ENCODE results near the gene WFIKKN2. TPM values are rescaled to one million over a fixed set of nuclear protein-coding genes. Genes with fewer than 3 reads are reported as not detected.

WFIKKN2 gene
- polyA plus RNA-seq, 1 donor (not counting 4 experiments of a cell fraction or from before 2014, with no cell fraction given), result not detected

DNA sequence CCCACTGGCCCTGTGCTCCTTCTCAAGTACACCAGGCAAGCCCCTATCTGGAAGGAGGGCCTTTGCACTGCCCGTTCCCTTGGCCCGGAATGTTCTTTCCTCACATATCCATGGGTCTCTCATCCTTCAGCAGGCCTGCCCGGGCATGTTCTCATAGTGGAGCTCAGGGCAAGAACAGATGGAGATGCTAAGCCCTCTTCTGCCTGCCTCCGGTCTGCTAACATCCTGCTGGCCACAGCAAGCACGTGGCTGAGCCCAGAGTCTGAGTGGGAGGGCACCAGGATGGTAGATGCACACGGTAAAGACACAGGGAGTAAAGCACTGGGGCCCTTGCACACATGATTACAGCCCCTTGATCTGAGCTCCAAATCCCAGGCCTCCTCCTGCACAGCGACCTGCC is 48.3 kb upstream of the WFIKKN2 start:
- H3K27ac ChIP-seq (ENCODE audit: control insufficient read depth, insufficient read depth, low read length), result peak overlapping the region; percentile 63
- TF ChIP-seq EZH2 (IDR thresholded peaks at IDR 0.05; ENCODE audit: low read length), result no peak
- H3K4me2 ChIP-seq (ENCODE audit: control insufficient read depth, extremely low read depth, insufficient read depth, low read depth, low read length), result peak overlapping the region; percentile 46
- H3K27me3 ChIP-seq (ENCODE audit: control insufficient read depth, extremely low read depth, insufficient read depth, low read length), result no peaks in the 10 kb centered on the region
- FAIRE-seq (peak; percentile 91), DNase-seq (ENCODE audit: low read depth, low spot score) (peak; percentile 82)
- H3K4me3 ChIP-seq (ENCODE audit: control insufficient read depth in 2 of 3, extremely low read depth in 1 of 3, insufficient read depth in 2 of 3, low read depth in 1 of 3, low read length in 3 of 3), result no peak overlapping the region
- dilution Hi-C loops (cut with MboI; ENCODE audit: extremely low pct_ligation_motif_present, low sequenced_read_pairs), result no loop called here
- H2AFZ ChIP-seq (ENCODE audit: control insufficient read depth, low read length), result peak overlapping the region; percentile 65
- H4K20me1 ChIP-seq (ENCODE audit: control insufficient read depth, extremely low read depth, insufficient read depth, low read length), result no peaks in the 10 kb centered on the region
- no peaks in the 10 kb centered on the region for H3K9me3 ChIP-seq (ENCODE audit: control insufficient read depth, low read depth, low read length)
- no peaks in the 10 kb centered on the region for H3K36me3 ChIP-seq (ENCODE audit: control insufficient read depth in 2 of 2, extremely low read depth in 1 of 2, insufficient read depth in 2 of 2, low read length in 2 of 2)
- H3K9me1 ChIP-seq (ENCODE audit: control insufficient read depth, extremely low read depth, insufficient read depth, low read length), result no peaks in the 10 kb centered on the region
- peak overlapping the region; percentile 11 for H3K9ac ChIP-seq (ENCODE audit: control insufficient read depth, extremely low read depth, insufficient read depth, low read length)
- no peaks in the 10 kb centered on the region for H3K79me2 ChIP-seq (ENCODE audit: control insufficient read depth, insufficient read depth, low read length)
- H3K4me1 ChIP-seq (ENCODE audit: control insufficient read depth, extremely low read depth, insufficient read depth, low read length), result peaks cover 29% of the 10 kb centered on the region

DNA sequence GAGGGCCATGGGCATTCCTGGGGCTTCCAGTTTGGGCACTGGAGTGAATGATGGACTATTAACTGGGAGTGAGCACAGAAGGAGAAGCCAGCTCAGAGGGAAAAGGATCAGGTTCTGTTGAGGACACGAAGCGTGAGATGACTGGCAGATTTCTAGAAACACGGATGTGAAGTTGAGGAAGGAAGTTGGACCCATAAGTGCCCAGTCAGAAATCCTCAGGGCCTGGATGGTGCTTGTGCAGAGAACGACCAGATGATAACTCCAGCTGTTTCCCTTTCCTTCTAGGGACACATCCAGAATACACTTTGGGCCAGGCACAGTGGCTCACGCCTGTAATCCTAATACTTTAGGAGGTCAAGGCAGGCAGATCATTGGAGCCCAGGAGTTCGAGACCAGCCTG is 44.8 kb upstream of the WFIKKN2 start:
- Histone ChIP-seq H3K9me3 (ENCODE audit: control insufficient read depth, low read depth, low read length) (no peaks in the 10 kb centered on the region), H3K9ac (ENCODE audit: control insufficient read depth, extremely low read depth, insufficient read depth, low read length) (no peak overlapping the region), H3K36me3 (ENCODE audit: control insufficient read depth in 2 of 2, extremely low read depth in 1 of 2, insufficient read depth in 2 of 2, low read length in 2 of 2) (no peaks in the 10 kb centered on the region), H3K4me3 (ENCODE audit: control insufficient read depth in 2 of 3, extremely low read depth in 1 of 3, insufficient read depth in 2 of 3, low read depth in 1 of 3, low read length in 3 of 3) (no peak overlapping the region), H3K9me1 (ENCODE audit: control insufficient read depth, extremely low read depth, insufficient read depth, low read length) (no peaks in the 10 kb centered on the region), H2AFZ (ENCODE audit: control insufficient read depth, low read length) (no peak overlapping the region), H3K4me1 (ENCODE audit: control insufficient read depth, extremely low read depth, insufficient read depth, low read length) (peaks cover 19% of the 10 kb centered on the region), H3K27ac (ENCODE audit: control insufficient read depth, insufficient read depth, low read length) (no peak overlapping the region), H3K27me3 (ENCODE audit: control insufficient read depth, extremely low read depth, insufficient read depth, low read length) (no peaks in the 10 kb centered on the region), H3K4me2 (ENCODE audit: control insufficient read depth, extremely low read depth, insufficient read depth, low read depth, low read length) (no peak overlapping the region), H4K20me1 (ENCODE audit: control insufficient read depth, extremely low read depth, insufficient read depth, low read length) (no peaks in the 10 kb centered on the region), H3K79me2 (ENCODE audit: control insufficient read depth, insufficient read depth, low read length) (no peaks in the 10 kb centered on the region)
- TF ChIP-seq EZH2 (IDR thresholded peaks at IDR 0.05; ENCODE audit: low read length), result no peak
- TF ChIP-seq, protein P1, sequence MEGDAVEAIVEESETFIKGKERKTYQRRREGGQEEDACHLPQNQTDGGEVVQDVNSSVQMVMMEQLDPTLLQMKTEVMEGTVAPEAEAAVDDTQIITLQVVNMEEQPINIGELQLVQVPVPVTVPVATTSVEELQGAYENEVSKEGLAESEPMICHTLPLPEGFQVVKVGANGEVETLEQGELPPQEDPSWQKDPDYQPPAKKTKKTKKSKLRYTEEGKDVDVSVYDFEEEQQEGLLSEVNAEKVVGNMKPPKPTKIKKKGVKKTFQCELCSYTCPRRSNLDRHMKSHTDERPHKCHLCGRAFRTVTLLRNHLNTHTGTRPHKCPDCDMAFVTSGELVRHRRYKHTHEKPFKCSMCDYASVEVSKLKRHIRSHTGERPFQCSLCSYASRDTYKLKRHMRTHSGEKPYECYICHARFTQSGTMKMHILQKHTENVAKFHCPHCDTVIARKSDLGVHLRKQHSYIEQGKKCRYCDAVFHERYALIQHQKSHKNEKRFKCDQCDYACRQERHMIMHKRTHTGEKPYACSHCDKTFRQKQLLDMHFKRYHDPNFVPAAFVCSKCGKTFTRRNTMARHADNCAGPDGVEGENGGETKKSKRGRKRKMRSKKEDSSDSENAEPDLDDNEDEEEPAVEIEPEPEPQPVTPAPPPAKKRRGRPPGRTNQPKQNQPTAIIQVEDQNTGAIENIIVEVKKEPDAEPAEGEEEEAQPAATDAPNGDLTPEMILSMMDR (optimal IDR thresholded peaks at IDR 0.05 in 1 of 3, IDR thresholded peaks at IDR 0.05 in 1 of 3, conservative IDR thresholded peaks at IDR 0.05 in 1 of 3; ENCODE audit: extremely low read depth in 1 of 3, insufficient read depth in 2 of 3, low read length in 3 of 3), result no peak
- no peak for DNase-seq (ENCODE audit: low read depth, low spot score)
- FAIRE-seq, result no peak
- dilution Hi-C loops (cut with MboI; ENCODE audit: extremely low pct_ligation_motif_present, low sequenced_read_pairs), result no loop called here

DNA sequence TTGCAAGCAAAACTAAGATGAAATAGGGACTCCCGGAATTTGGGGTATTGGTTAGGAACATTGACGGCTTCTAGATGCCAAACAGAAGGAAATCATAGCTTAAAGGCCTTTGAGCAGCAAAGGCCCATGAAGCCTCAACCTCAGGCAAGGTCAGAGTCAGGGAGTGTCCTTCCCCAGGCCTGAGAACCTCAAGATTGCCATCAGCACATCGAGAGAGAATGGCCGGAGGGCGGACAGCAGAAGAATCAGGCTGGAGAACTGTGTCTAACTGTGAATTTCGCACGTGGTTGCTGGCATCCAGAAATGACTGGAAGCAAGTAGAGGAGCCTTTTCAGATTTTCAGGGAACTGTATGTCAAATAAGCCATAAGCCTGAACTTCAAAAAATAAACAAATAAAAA is 43.3 kb upstream of the WFIKKN2 start:
- Histone ChIP-seq H2AFZ (ENCODE audit: control insufficient read depth, low read length) (no peak overlapping the region), H3K4me3 (ENCODE audit: control insufficient read depth in 2 of 3, extremely low read depth in 1 of 3, insufficient read depth in 2 of 3, low read depth in 1 of 3, low read length in 3 of 3) (no peak overlapping the region), H3K9me3 (ENCODE audit: control insufficient read depth, low read depth, low read length) (no peaks in the 10 kb centered on the region), H3K27me3 (ENCODE audit: control insufficient read depth, extremely low read depth, insufficient read depth, low read length) (no peaks in the 10 kb centered on the region), H3K4me1 (ENCODE audit: control insufficient read depth, extremely low read depth, insufficient read depth, low read length) (peaks cover 5% of the 10 kb centered on the region), H3K9ac (ENCODE audit: control insufficient read depth, extremely low read depth, insufficient read depth, low read length) (no peak overlapping the region), H3K27ac (ENCODE audit: control insufficient read depth, insufficient read depth, low read length) (no peak overlapping the region), H3K4me2 (ENCODE audit: control insufficient read depth, extremely low read depth, insufficient read depth, low read depth, low read length) (no peak overlapping the region), H3K36me3 (ENCODE audit: control insufficient read depth in 2 of 2, extremely low read depth in 1 of 2, insufficient read depth in 2 of 2, low read length in 2 of 2) (no peaks in the 10 kb centered on the region), H4K20me1 (ENCODE audit: control insufficient read depth, extremely low read depth, insufficient read depth, low read length) (no peaks in the 10 kb centered on the region), H3K9me1 (ENCODE audit: control insufficient read depth, extremely low read depth, insufficient read depth, low read length) (no peaks in the 10 kb centered on the region), H3K79me2 (ENCODE audit: control insufficient read depth, insufficient read depth, low read length) (no peaks in the 10 kb centered on the region)
- no peak for DNase-seq (ENCODE audit: low read depth, low spot score)
- no peak for FAIRE-seq
- TF ChIP-seq, protein P1 (optimal IDR thresholded peaks at IDR 0.05 in 1 of 3, IDR thresholded peaks at IDR 0.05 in 1 of 3, conservative IDR thresholded peaks at IDR 0.05 in 1 of 3; ENCODE audit: extremely low read depth in 1 of 3, insufficient read depth in 2 of 3, low read length in 3 of 3), result no peak
- no peak for TF ChIP-seq EZH2 (IDR thresholded peaks at IDR 0.05; ENCODE audit: low read length)
- dilution Hi-C loops (cut with MboI; ENCODE audit: extremely low pct_ligation_motif_present, low sequenced_read_pairs), result no loop called here

Measured in keratinocyte (primary cell).